GM18868 (cell line): ENCODE measurements around the gene TACC3.
A peak's percentile ranks its signal among the peaks of the same experiment; 100 is the strongest.
"Not testable (repeated sequence)": the region's sequence is repeated elsewhere in the genome, so short reads cannot be mapped to it uniquely, and the experiment has no call there.

Experiments
- ATAC-seq: cut with Tn5 transposase; IDR thresholded peaks from one replicate; pipeline ENCODE4 v1.9.1; 2021; ENCODE audit warnings: mild to moderate bottlenecking, moderate library complexity; ENCODE audit not compliant: unreplicated experiment

The TACC3 gene

GRCh38 chr4:1701671-1702070, 19.6 kb upstream of the TACC3 start:
- not testable (repeated sequence) for ATAC-seq

- ATAC-seq: no peak
Measured at GRCh38 chr4:1703867-1704266, 17.5 kb upstream of the TACC3 start.

- ATAC-seq: no peak
Measured at GRCh38 chr4:1705732-1706131, 15.6 kb upstream of the TACC3 start.

GRCh38 chr4:1706358-1706757, 15.0 kb upstream of the TACC3 start:
- no peak for ATAC-seq

- ATAC-seq: no peak
Measured at GRCh38 chr4:1708581-1708980, 12.7 kb upstream of the TACC3 start.

GRCh38 chr4:1711055-1711570, 10.2 kb upstream of the TACC3 start:
- no peak for ATAC-seq

- peak; percentile 6 for ATAC-seq
Measured at GRCh38 chr4:1711571-1712215, 9.6 kb upstream of the TACC3 start.

- peak; percentile 79 for ATAC-seq
Measured at GRCh38 chr4:1712216-1713002, 8.9 kb upstream of the TACC3 start, which contains the start of gene SLBP. TSS of gene SLBP (minus strand) at chr4:1712319. CDS start at chr4:1712188, 131 bp downstream.

GRCh38 chr4:1713003-1713851, 8.1 kb upstream of the TACC3 start:
- peak; percentile 2 for ATAC-seq

GRCh38 chr4:1714303-1715001, 6.9 kb upstream of the TACC3 start:
- no peak for ATAC-seq

- ATAC-seq: no peak
Measured at GRCh38 chr4:1715002-1715758, 6.1 kb upstream of the TACC3 start.

- no peak for ATAC-seq
Measured at GRCh38 chr4:1716065-1716945, 5.0 kb upstream of the TACC3 start.

GRCh38 chr4:1717129-1718094, 3.9 kb upstream of the TACC3 start:
- no peak for ATAC-seq

- ATAC-seq: no peak
Measured at GRCh38 chr4:1718095-1718850, 3.0 kb upstream of the TACC3 start.

GRCh38 chr4:1720163-1720983, 948 bp upstream of the TACC3 start:
- ATAC-seq: peak; percentile 8
